Measurements from ENCODE around the gene HIP1R.
"Not testable (repeated sequence)": the region's sequence is repeated elsewhere in the genome, so short reads cannot be mapped to it uniquely, and the experiment has no call there.

Gene HIP1R, protein sequence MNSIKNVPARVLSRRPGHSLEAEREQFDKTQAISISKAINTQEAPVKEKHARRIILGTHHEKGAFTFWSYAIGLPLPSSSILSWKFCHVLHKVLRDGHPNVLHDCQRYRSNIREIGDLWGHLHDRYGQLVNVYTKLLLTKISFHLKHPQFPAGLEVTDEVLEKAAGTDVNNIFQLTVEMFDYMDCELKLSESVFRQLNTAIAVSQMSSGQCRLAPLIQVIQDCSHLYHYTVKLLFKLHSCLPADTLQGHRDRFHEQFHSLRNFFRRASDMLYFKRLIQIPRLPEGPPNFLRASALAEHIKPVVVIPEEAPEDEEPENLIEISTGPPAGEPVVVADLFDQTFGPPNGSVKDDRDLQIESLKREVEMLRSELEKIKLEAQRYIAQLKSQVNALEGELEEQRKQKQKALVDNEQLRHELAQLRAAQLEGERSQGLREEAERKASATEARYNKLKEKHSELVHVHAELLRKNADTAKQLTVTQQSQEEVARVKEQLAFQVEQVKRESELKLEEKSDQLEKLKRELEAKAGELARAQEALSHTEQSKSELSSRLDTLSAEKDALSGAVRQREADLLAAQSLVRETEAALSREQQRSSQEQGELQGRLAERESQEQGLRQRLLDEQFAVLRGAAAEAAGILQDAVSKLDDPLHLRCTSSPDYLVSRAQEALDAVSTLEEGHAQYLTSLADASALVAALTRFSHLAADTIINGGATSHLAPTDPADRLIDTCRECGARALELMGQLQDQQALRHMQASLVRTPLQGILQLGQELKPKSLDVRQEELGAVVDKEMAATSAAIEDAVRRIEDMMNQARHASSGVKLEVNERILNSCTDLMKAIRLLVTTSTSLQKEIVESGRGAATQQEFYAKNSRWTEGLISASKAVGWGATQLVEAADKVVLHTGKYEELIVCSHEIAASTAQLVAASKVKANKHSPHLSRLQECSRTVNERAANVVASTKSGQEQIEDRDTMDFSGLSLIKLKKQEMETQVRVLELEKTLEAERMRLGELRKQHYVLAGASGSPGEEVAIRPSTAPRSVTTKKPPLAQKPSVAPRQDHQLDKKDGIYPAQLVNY

DNA sequence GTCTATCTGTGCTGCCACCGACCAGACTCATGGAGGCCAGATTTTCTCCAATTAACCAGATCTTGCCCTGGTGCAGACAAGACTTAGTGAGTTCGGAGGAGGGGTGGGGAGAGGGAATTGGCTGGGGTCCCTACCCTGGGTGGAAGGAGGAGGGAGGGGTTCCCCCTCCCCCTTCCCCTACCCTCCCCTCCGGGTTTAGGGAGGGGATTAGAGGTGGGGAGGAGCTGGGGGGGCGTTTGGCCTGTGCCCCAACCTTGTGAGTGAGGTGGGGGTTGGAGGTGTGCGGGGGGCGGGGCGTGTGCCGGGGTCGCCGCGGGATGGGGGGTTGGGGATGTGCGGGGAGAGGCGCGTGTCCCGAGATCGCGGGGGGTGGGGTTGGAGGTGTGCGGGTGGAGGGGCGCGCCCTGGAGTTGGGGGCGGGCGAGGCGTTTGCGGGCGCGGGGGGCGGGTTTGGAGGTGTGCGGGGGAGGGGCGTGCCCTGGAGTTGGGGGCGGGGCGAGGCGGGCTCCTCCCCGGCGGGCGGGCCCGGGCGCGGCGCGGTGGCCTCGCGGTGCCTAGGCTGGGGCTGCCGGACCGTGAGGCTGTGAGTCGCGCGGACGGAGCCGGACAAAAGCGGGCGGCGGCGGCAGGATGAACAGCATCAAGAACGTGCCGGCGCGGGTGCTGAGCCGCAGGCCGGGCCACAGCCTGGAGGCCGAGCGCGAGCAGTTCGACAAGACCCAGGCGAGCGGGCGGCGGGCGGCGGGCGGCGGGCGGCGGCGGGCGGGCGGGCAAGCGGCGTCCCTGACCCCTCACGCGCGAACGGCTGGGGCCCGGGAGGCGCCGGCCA is at the start of gene HIP1R:
HIP1R (plus strand) TSS at position 537 of the 829 bp plus-strand sequence; CDS start at position 631, 94 bp downstream.
- no peak for FAIRE-seq

DNA sequence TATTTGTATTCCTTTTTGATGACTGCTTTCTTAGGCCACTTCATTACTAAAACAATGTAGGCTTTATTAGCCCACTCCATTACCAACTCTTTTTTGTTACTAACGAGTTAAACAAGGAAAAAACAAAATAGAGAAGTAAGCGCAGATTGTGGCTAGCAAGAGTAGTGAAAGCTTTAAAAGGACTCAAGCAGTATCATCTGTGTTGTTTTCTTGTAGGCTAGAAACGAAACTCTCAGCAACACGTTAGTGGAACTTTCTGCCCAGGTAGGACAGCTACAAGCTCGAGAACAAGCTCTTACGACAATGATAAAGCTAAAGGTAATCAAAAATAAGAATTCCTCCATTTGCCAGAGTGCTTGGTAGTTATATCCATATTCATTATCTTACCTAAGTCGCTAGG is 49.8 kb upstream of the HIP1R start:
- FAIRE-seq, result no peak

DNA sequence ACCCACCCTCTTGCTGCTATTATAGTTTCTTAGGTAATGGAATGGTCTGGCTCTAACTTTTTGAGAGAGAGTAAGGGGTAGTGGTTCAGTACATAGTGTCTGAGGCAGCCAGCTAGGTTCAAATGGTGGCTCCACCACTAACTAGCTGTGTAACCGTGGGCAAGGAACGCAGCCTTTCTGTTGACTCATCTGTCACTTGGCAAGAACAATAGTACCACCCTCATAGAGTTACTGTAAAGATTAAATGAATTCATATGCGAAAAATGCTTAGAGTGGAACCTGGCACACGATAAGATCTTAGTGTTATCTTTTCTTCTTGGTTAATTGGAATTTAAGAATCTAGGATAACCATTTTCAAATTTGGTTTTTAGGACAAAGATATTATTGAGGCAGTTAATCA is 46.9 kb upstream of the HIP1R start:
- FAIRE-seq, result no peak

DNA sequence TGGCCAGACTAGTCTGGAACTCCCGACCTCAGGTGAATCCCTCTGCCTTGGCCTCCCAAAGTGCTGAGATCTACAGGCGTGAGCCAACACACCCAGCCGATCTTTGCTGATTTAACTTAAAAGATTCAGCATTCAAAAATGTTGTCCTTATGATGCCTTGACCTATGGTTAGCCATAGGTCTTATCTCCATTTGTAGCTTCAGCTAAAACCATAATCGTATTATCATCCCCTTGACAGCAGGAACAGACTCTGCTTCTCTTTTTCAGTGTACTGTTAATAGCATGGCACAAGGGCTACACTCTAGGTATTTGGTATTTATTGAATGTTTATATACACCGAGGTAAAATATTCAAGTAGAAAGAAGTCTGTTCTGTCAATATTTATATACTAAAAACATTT is 45.6 kb upstream of the HIP1R start:
- FAIRE-seq, result no peak

DNA sequence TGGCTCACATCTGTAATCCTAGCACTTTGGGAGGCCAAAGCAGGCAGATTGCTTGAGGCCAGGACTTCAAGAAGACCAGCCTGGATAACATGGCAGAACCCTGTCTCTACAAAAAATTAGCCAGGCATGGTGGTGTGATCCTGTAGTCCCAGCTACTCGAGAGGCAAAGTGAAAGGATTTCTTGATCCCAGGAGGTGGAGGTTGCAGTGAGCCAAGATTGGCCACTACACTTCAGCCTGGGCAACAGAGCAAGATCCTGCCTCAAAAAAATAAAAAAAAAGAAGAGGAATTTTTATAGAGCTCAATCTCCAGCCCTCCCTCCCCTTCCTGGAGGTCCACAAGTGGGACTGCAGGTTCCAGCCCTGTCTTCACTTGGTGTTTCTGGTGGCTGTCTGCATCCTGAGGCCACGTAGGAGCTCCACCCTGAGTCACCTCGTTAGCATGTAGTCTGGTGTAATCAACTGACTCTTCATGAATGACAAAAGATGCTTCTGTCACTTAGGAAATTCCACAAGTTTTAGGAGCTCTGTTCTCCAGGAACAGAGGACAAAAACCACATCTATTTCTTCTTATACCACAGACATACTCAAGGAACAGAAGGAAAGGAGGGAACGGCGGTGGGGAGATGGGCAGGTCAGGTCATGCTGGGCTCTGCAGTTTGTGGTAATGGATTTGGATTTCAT is 44.7 kb upstream of the HIP1R start:
- FAIRE-seq, result no peak

DNA sequence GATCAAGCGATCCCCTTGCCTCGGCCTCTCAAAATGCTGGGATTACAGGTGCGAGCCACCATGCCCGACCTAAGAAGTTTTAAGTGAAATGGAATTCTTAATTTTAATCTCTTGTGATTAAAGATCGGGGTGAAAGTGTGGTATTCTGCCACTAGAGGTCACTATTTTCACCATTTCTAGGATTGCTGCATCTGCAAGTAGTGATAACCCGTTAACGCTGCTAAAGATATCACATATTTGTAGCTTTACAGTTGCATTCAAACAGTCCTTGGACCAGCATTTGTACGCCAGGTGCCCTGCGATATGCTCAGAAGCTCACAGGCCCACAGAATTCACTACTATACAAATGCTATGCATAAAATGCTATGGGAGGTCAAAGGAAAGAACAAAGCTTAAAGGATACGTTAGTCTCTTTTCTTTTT is 41.6 kb upstream of the HIP1R start:
- peak; percentile 63 for FAIRE-seq

DNA sequence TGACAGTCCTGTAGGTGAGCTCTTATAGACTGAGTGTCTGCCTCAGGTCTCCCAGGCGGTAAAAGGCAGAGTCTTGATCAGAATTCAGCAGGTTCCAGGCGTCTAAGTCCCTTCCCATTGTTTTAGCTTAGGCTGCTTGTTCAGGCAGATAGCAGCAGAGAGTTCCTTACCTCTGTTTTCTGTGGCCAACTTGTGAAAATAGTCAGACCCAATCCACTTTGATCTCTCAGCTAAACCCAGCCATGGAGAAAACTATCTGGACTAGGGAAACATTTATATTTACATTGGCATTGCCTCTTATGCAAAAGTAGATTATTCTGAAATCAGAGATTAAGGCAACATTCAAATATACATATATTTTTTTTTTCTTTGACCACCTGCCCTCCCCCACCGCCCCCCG is 39.5 kb upstream of the HIP1R start:
- no peak for FAIRE-seq

DNA sequence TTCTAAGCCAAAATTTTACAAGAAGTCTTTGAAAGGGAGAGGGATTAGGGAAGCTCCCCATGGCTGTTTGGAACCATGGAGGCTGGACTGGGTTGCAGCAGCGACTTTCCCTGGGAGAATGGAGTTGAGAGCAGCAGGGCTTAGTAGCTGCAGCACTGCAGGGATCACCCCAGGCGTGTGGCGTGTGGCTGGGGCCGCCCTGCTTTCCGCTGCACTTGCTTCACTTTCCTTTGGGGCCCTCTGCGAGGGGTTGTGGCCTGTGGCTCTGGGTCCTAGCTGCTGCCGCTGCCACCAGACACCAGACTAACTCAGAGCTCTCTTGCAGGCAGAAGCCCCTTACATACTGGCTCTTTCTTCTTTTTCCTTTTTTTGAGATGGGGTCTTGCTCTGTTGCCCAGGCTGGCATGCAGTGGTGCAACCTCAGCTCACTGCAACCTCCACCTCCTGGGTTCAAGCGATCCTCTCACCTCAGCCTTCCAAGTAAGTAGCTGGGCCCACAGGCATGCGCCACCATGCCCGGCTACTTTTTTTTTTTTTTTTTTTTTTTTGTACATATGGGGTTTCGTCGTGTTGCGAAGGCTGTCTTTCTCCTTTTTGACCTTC is 35.5 kb upstream of the HIP1R start:
- FAIRE-seq, result no peak

DNA sequence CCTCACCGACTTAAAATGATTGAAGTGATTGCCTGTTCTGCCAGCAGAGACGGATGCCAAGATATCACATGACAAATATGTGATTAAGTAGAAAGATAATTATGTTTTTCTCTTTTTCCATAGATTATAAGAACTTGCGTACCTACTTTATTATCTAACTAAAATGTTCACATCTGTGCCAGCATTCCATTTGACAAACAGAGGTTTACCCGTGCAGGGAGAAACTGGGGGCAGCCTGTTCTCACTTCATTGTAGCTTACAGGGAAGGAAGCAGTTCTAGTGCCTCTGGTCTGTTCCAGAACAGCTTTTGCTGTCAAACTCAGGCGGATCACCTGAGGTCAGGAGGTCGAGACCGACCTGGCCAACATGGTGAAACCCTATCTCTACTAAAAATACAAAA is 31.3 kb upstream of the HIP1R start:
- no peak for FAIRE-seq

DNA sequence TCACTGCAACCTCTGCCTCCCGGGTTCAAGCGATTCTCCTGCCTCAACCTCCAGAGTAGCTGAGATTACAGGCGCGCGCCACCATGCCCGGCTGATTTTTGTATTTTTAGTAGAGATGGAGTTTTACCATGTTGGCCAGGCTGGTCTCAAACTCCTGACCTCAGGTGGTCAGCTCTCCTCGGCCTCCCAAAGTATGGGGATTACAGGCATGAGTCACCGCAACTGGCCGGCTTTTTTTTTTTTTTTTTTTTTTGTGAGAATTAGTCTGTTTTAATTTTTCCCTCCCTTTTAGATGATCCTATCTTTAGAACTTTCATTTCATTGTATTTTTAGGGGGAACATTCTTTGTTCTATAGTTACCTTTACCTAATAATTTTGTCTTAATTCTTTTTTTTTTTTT is 30.3 kb upstream of the HIP1R start:
- not testable (repeated sequence) for FAIRE-seq

DNA sequence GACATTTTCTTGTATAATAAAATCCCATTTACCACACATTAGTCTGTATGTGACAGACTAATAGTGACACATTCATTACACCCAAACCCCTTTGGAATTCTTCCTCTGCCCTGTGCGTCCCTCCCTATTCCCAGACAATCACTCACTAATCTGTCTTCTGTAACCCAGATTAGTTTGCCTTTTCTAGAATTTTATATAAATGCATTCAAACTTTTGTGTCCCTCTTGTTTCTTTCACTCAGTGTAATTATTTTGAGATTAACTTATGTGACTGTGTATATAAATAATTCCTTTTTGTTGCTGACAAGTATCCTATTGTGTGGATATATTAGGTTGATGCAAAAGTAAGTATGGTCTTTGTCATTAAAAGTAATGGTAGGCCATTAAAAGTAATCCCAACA is 27.6 kb upstream of the HIP1R start:
- no peak for FAIRE-seq

DNA sequence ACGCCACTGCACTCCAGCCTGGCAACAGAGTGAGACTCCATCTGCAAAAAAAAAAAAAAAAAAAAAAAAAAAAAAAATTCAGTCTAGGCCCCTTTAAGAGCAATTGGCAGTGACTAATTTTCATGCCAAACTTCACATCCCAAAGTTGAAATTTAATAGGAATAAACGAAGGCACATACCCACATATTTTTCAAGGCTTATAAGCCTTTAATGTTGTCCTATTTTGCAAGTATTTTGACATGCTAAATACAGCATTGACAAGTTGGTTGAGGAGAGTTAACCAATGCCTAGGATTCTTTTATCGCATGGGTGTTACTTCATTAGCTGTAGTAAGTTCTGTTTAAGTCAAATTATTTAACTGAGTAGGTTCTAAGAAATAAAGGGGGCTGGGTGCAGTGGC is 23.5 kb upstream of the HIP1R start:
- no peak for FAIRE-seq

DNA sequence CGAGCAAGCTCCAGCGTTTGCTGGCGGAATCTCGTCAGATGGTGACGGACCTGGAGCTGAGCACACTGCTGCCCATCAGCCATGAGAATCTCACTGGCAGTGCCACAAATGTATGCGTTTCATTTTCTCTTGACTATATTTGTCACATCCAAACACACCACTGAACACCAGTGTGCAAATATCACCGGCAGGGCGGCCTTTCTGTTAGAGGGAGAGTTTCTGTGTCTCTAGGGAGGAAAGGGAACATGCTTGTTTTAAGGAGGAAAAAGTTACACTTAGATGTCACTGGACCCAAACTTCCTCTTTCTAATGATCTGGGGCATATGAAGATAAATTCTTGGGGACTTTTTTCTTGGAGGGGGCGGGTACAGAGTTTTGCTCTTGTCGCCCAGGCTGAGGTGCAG is 21.9 kb upstream of the HIP1R start:
- FAIRE-seq, result no peak

DNA sequence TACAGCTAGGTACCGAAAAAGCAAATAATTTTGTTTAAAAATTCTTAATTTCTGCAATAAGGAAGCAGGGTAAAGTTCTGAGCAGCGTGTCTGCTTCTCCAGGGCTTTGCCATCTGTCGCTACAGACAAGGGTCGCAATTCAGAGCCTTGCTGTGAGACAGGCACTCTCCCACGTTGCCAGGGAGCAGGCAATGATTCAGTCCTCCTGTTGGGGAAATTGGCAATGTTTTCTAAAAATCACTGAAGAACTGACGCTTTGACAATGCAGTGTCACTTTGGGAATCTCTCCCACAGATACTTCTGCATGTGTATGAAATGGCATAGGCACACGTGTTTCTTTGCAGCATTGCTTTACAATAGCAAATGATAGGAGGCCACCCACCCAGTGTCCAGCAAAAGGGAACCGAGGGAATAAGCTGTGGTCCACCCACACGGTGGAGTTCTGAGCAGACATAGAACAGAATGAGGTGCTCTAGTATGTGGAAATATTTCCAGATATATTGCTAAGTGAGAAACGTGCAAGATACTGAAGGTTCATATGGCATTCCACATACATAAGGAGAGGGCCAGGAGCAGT is 16.0 kb upstream of the HIP1R start:
- no peak for FAIRE-seq

DNA sequence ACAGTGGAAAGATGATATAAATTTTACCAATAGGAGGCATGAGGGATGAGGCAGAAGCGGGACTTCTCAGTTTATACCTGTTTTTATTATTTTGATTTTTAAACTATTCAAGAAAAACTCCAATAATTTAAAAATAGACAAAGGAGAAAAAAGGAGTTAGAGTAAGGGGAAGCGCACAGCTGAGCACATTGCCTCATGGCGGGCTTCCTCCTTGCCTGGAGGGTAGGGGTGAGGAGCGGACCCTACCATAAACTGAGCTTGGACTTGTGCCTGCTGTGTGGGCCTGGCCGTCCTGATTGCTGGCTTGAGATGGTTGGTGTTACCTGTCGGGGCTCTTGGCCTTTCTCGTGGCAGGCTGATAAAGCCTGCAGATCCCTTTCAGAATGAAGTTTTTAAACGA is 15.1 kb upstream of the HIP1R start:
- FAIRE-seq, result no peak

DNA sequence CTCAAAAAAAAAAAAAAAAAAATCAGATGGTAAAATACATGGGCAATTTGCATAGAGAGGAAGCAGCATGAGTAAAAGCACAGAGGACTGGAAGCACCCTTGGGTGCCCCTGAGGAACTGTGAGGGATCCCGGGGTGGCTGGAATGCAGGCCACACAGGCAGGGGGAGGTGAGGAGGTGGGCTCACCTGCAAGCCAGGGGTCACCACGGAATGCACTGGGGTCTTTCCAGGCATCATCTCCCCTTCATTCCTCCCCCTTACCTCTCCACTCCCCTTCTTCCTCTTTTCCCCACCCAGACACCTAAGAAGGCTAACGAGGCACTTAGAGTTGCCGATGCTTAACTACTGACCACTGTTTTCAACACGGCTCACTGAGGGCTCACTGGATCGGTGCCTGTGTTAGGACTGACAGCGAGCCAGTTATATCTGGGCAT is 14.4 kb upstream of the HIP1R start:
- FAIRE-seq, result no peak

DNA sequence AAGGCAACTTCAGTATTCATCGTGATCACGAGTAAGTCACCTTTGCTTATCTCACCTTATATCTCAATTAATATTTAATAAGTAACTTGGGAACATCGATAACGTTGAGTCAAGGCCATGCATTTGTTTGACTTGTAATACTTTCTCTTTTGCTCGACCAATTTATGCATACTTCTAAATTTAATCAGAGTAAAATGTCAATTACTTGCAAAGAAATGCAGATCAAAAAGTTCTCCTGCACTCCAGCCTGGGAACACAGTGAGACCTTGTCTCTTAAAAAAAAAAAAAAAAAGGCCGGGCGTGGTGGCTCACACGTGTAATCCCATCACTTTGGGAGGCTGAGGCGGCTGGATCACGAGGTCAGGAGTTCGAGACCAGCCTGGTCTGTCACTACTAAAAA is 11.8 kb upstream of the HIP1R start:
- no peak for FAIRE-seq

DNA sequence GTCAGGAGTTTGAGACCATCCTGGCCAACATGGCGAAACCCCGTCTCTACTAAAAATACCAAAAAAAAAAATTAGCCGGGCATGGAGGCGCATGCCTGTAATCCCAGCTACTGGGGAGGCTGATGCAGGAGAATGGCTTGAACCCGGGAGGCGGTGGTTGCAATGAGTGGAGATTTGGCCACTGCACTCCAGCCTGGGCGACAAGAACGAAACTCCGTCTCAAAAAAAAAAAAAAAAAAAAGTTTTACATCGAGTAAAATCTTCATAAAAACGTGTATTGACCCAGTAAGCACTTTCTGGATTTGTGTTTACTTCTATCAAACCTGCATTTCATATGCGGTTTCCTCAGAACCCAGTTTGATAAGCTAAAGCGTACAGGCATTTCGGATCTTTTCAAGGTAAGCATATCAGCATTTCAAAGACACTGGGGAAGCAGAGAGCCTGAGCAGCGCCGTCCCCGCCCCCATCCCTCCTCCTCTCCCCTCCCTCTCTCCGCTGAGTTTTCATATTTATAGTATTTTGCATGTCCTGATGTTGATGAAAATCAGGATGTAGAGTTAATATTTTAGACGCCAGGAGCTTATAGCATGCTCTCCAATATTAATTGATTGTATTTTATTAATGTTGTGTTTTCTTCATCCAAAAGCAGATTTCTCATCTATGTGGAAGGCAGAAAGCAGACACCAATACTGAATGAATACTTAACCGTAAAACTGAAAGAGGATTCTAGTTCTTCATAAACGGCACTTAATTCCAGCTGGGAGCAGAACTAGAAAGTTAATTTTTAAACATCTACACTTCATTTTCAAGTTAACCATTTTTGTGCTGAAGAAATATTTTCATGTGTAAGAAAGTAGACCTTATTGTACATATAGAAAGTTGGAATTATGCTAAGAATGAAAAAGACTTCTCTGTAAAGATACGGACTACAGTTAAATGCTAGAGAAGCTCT is 9.2 kb upstream of the HIP1R start:
- no peak for FAIRE-seq

DNA sequence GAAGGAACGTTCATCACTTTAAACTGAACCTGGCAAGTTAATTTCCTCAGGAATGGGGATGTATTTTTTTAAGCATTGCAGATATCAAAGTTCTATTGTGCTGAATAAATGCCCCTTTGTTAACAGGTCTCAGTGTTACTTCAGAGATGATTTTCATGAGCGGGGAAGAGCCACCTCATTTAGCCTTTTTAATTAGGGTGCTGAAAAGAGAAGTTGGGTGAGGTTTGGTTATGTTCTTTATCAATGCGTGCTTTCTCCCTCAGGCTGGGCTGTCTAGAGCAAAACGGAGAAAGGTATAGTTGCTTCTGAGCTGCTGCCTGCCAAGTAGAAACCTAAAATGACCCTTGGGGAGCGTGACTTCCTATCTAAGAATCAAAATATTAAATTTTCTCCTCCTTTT is 8.0 kb upstream of the HIP1R start:
- no peak for FAIRE-seq
